ENCODE data around the gene RAD51B.
"Not testable (repeated sequence)": the region's sequence is repeated elsewhere in the genome, so short reads cannot be mapped to it uniquely, and the experiment has no call there.

The RAD51B gene

GRCh38 chr14:68752271-68753006 lies 932.9 kb downstream of the RAD51B start:
- DNase-seq = no peak

DNA sequence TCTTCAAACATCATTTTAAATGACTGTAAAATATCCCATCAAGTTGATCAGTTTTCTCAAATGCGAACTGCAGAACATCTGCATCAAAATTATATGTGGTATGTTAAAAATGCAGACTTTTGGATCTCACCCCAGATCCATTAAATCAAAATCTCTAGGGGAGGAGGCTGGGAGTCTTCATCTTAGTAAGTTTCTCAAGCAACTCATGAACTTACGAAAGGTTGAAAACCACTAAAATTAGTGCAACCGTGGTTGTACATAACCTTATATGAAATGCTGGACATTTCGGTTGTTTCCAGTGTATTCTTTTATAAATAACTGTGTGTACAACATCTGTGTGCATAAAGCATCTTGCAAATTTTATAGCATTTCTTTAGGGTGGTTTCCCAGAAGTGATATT lies 934.1 kb downstream of the RAD51B start:
- no peak for DNase-seq

GRCh38 chr14:68755016-68755353 lies 935.4 kb downstream of the RAD51B start:
- DNase-seq = no peak

DNA sequence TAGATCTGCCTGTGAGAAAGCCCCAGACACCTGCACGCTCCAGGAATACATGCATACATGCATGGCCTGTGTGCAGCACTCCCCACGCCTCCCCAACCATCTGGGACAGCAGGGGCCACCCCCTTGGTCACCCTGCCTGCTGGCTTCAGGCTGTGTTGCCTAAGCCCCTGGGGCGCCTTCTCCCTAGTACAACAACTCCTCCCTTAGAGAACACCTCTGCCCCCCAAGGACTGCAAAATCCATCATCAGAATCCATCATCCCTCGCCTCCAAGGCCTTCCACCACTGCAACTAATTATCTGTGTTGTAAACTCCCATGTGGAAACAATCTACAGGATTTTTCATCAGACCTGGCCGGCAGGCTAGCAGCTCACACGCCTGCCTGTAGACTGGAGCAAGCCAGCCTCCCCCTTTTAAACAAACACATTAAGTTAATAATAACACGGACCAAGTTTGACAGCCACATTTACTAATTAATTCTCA lies 936.5 kb downstream of the RAD51B start:
- DNase-seq = no peak

DNA sequence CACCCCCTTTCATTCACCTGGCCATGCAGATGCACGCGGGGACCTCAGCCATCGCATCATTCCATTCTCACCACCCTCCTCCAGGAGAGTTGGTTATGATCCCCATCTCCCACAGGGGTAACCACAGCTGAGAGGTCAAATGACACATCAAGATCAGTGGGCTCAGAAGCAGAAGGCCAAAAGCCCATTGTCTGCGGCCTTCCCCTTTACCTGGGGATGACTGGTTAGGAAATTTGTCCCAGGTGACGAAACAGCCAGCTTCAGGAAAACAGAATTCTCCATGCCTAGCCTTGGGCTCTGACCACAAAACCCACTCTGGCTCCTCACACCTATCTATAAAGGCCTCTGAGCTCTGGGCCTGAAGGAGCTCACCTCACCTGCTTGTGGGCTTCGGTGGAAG lies 937.2 kb downstream of the RAD51B start:
- no peak for DNase-seq

- DNase-seq = no peak
These were observed 938.1 kb downstream of the RAD51B start for GRCh38 chr14:68757618-68758081.

- no peak for DNase-seq
These were observed 938.7 kb downstream of the RAD51B start for GRCh38 chr14:68758301-68758700.

DNA sequence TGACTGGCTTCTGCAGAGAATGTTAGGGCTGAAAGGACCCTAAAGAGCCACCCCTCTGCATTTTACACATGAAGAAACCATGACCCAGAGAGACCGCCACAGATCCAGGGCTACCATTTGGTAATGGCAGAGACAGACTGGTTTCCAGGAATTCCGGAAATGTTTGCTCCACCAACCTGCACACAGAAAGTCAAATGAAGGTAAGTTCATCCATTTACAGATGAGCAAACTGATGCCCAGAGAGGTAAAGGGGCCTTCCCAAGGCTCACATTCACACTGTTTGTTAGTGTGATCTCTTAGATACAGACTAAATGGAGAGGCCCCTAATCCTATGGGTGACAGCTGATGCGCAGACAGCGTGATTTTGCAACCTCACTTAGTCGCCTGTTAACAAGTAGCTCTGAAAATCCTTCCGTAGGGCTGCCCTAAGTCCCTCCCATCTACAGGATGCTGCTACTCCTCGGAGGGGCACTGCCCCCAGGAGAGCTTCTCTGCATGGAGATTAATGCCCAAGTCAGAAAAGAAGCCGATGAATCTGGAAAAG lies 939.5 kb downstream of the RAD51B start:
- no peak for DNase-seq

DNA sequence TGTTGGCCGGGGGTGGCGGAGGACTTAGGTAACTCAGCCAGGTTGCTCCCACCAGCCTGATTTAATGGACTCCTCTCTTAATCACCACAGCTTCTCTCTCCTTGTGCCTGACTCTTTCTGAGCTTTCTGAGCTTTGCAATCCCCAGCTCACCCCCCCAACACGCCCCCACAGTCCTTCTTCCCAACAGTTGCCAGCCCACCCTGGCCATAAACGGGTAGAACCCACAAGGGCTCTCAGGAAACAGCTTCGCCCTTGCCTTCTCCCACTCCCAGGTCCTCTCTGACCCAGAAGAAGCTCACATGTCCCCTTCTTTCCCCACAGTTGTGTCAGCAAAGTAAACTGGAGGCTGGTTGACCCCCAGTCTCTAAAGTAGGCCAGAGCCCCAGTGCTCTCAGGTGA lies 940.4 kb downstream of the RAD51B start:
- DNase-seq = no peak

- no peak for DNase-seq
These were observed 941.2 kb downstream of the RAD51B start for GRCh38 chr14:68760761-68761160.

- no peak for DNase-seq
These were observed 941.8 kb downstream of the RAD51B start for GRCh38 chr14:68761391-68761790.

- peak; percentile 77 for DNase-seq
These were observed 943.6 kb downstream of the RAD51B start for GRCh38 chr14:68762953-68763764.

- DNase-seq = not testable (repeated sequence)
These were observed 944.3 kb downstream of the RAD51B start for GRCh38 chr14:68763843-68764242.

DNA sequence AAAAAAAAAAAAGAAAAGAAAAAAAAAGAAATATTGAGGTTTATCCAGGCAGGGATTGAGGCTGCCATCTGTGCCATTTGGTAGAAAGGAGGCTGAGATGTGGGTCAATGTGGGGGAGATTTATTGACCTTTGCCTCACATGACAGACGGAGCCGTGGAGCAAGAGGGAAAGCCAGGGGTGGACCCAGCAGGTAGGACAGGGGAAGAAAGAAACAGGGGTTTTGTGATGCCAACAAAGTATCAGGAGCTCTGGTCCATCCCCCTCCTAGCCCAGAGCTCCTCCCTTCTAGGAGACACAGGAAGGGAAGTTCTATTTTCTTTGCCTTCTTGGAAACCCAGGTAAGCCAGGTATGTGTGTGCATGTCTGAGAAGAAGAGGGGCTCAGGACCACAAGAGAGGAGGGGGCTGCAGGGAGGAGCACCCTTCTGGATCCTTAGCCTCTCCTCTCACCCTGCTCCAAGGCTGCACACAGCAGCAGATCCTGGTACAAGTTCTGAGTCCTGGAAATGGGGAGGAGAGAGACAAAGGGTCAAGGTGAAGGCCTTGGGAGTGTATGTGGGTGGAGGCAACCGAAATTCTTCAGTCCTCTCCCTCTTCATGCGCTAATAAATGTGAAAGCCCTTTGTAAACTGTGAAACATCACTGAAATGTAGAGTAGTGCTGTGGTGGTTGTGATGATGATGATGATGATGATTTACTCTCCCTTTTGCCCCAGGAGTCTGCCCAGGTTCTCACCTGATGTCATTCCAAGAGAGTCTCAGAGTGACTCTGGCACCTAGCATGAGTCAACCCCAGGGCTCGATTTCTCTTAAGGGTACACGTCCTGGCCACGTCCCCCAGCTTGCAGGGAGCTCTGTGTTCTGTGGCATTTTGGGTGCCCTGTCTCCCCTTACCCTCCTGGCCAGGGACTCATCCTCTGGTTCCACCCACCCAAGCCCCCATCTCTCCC lies 947.0 kb downstream of the RAD51B start:
- no peak for DNase-seq

- no peak for DNase-seq
These were observed 947.7 kb downstream of the RAD51B start for GRCh38 chr14:68767248-68767645.

GRCh38 chr14:68768316-68768715 lies 948.7 kb downstream of the RAD51B start:
- DNase-seq = no peak

- DNase-seq = no peak
These were observed 950.5 kb downstream of the RAD51B start for GRCh38 chr14:68770051-68770450.

DNA sequence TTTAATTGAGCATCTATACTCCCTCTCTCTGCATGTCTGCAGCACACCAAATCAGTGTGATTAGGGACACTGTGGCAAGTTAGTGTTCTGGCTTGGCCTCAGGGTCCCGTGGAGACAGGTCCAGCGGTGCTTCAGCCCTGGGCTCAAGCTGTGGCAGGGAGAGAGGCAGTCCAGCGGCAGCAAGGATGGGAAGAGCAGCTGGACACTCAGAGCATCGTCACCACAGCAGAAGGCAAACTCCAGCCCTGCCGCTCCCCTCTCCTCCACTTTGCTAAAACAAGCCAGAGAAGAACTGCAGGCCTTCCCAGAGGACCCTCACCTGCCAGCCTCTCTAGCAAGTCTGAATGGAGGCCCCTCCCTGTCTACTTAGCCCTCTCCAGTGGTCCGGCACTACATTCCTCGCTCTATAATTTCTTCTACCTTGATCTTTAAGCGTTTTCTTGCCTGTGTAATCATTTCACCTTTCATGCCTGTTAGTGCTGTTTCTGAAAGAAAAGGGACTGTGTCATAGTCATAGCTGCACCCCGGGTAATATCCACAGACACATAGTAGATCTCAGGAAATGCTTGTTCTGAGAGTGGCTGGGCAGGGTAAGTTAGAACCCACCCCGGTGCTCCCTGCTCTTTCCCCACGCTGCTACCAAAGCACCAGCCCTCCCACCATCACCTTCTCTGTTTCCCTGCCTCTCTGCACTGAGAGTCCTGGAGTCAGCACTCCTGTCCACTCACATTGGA lies 951.1 kb downstream of the RAD51B start:
- no peak for DNase-seq

- DNase-seq = no peak
These were observed 952.1 kb downstream of the RAD51B start for GRCh38 chr14:68771631-68772030.

GRCh38 chr14:68772761-68773381 lies 953.3 kb downstream of the RAD51B start:
- DNase-seq = no peak

Measured in DMS 273 treated with DMSO at 0.1 percent for 48 hours (cell line).